ENCODE measurements around the gene MIGA1. TPM values are rescaled to one million over a fixed set of nuclear protein-coding genes. Genes with fewer than 3 reads are reported as not detected.
"Not testable (repeated sequence)": the region's sequence is repeated elsewhere in the genome, so short reads cannot be mapped to it uniquely, and the experiment has no call there.

MIGA1 gene
- total RNA-seq, 1 donor from 2014 or later = 19.8 TPM

GRCh38 chr1:77744576-77744975, 34.9 kb upstream of the MIGA1 start:
- H3K36me3 Mint-ChIP-seq = peaks cover 30% of the 10 kb centered on the region
- no peak overlapping the region for H3K4me3 Mint-ChIP-seq
- H3K27me3 Mint-ChIP-seq (ENCODE audit: low read depth) = no peaks in the 10 kb centered on the region
- no peak overlapping the region for H3K27ac Mint-ChIP-seq
- no peak for TF ChIP-seq CTCF (IDR thresholded peaks at IDR 0.05; ENCODE audit: unreplicated experiment)
- no peaks in the 10 kb centered on the region for H3K4me1 Mint-ChIP-seq
- no peak for DNase-seq (ENCODE audit: low spot score in 2 of 2, unreplicated experiment in 2 of 2)
- H3K9me3 Mint-ChIP-seq = peaks cover 6% of the 10 kb centered on the region

GRCh38 chr1:77749489-77749888, 30.0 kb upstream of the MIGA1 start:
- not testable (repeated sequence) for H3K27ac Mint-ChIP-seq, H3K4me3 Mint-ChIP-seq

GRCh38 chr1:77756052-77756754, 23.2 kb upstream of the MIGA1 start:
- no peak for DNase-seq (ENCODE audit: low spot score in 2 of 2, unreplicated experiment in 2 of 2)
- Mint-ChIP-seq H3K4me3 (no peak overlapping the region), H3K9me3 (no peaks in the 10 kb centered on the region), H3K27ac (no peak overlapping the region), H3K36me3 (no peaks in the 10 kb centered on the region), H3K4me1 (peaks cover 34% of the 10 kb centered on the region), H3K27me3 (ENCODE audit: low read depth) (no peaks in the 10 kb centered on the region)
- TF ChIP-seq CTCF (IDR thresholded peaks at IDR 0.05; ENCODE audit: unreplicated experiment) = no peak

More at GRCh38 chr1:77749489-77749888, 30.0 kb upstream of the MIGA1 start:
- H3K4me1 Mint-ChIP-seq; H3K9me3 Mint-ChIP-seq; DNase-seq (ENCODE audit: low spot score in 2 of 2, unreplicated experiment in 2 of 2); H3K27me3 Mint-ChIP-seq (ENCODE audit: low read depth): not testable (repeated sequence)
- H3K36me3 Mint-ChIP-seq = peaks cover 16% of the 10 kb centered on the region

- H3K9me3 Mint-ChIP-seq = no peaks in the 10 kb centered on the region
- no peaks in the 10 kb centered on the region for H3K36me3 Mint-ChIP-seq
- H3K4me3 Mint-ChIP-seq = peak overlapping the region; percentile 88
- no peaks in the 10 kb centered on the region for H3K27me3 Mint-ChIP-seq (ENCODE audit: low read depth)
- no peak for DNase-seq (ENCODE audit: low spot score in 2 of 2, unreplicated experiment in 2 of 2)
- peaks cover 34% of the 10 kb centered on the region for H3K4me1 Mint-ChIP-seq
- no peak for TF ChIP-seq CTCF (IDR thresholded peaks at IDR 0.05; ENCODE audit: unreplicated experiment)
- peak overlapping the region; percentile 35 for H3K27ac Mint-ChIP-seq
These were observed 22.3 kb upstream of the MIGA1 start for GRCh38 chr1:77757066-77757584.

GRCh38 chr1:77757603-77758002, 21.8 kb upstream of the MIGA1 start:
- peak overlapping the region; percentile 88 for H3K4me3 Mint-ChIP-seq
- no peaks in the 10 kb centered on the region for H3K27me3 Mint-ChIP-seq (ENCODE audit: low read depth)
- H3K27ac Mint-ChIP-seq = peak overlapping the region; percentile 35
- H3K4me1 Mint-ChIP-seq = peaks cover 34% of the 10 kb centered on the region
- H3K36me3 Mint-ChIP-seq = no peaks in the 10 kb centered on the region
- H3K9me3 Mint-ChIP-seq = no peaks in the 10 kb centered on the region
- DNase-seq (ENCODE audit: low spot score in 2 of 2, unreplicated experiment in 2 of 2) = no peak
- no peak for TF ChIP-seq CTCF (IDR thresholded peaks at IDR 0.05; ENCODE audit: unreplicated experiment)

Measured in mesothelial cell of epicardium (in vitro differentiated cells).